RWPE2 (cell line): ENCODE measurements around the gene GAP43.

Experiments used
- ATAC-seq: fragments of 200-7000 bp; cut with Tn5 transposase; 3 replicates; pipeline ENCODE4 v1.9.1; 2021; ENCODE audit warnings: low read depth
- DNase-seq: peaks from one replicate; pipeline ENCODE4 v3.0.0-alpha.2; 2020; ENCODE audit warnings: low spot score
- H3K27ac ChIP-seq: fragments of 450-650 bp; 2 replicates; pipeline ENCODE4 v1.5.1; 2017; ENCODE audit warnings: mild to moderate bottlenecking; ENCODE audit not compliant: poor library complexity, severe bottlenecking
- H3K27me3 ChIP-seq: fragments of 250-450 bp; sonication (Bioruptor Pico); 2 replicates; pipeline ENCODE4 v1.5.1; 2021; ENCODE audit warnings: mild to moderate bottlenecking, moderate library complexity; ENCODE audit not compliant: insufficient read depth, poor library complexity, severe bottlenecking
- H3K36me3 ChIP-seq: fragments of 250-450 bp; sonication (Bioruptor Pico); 2 replicates; pipeline ENCODE4 v1.5.1; 2020; ENCODE audit warnings: low read depth, mild to moderate bottlenecking, moderate library complexity
- H3K4me1 ChIP-seq: fragments of 250-450 bp; sonication (Bioruptor Pico); 2 replicates; pipeline ENCODE4 v1.5.1; 2021; ENCODE audit warnings: mild to moderate bottlenecking, moderate library complexity; ENCODE audit not compliant: insufficient read depth, poor library complexity, severe bottlenecking
- H3K4me3 ChIP-seq: fragments of 250-450 bp; sonication (Bioruptor Pico); 2 replicates; pipeline ENCODE4 v1.5.1; 2021; ENCODE audit warnings: mild to moderate bottlenecking, moderate library complexity; ENCODE audit not compliant: severe bottlenecking
- H3K9me3 ChIP-seq: fragments of 250-450 bp; sonication (Bioruptor Pico); 2 replicates; pipeline ENCODE4 v1.5.1; 2021; ENCODE audit warnings: mild to moderate bottlenecking, moderate library complexity; ENCODE audit not compliant: severe bottlenecking
- TF ChIP-seq, protein P1 (sequence below): fragments of 450-650 bp; IDR thresholded peaks from one replicate; pipeline ENCODE4 v1.5.1; 2017; ENCODE audit warnings: mild to moderate bottlenecking, moderate library complexity; ENCODE audit not compliant: poor library complexity, severe bottlenecking

GAP43 gene

DNA sequence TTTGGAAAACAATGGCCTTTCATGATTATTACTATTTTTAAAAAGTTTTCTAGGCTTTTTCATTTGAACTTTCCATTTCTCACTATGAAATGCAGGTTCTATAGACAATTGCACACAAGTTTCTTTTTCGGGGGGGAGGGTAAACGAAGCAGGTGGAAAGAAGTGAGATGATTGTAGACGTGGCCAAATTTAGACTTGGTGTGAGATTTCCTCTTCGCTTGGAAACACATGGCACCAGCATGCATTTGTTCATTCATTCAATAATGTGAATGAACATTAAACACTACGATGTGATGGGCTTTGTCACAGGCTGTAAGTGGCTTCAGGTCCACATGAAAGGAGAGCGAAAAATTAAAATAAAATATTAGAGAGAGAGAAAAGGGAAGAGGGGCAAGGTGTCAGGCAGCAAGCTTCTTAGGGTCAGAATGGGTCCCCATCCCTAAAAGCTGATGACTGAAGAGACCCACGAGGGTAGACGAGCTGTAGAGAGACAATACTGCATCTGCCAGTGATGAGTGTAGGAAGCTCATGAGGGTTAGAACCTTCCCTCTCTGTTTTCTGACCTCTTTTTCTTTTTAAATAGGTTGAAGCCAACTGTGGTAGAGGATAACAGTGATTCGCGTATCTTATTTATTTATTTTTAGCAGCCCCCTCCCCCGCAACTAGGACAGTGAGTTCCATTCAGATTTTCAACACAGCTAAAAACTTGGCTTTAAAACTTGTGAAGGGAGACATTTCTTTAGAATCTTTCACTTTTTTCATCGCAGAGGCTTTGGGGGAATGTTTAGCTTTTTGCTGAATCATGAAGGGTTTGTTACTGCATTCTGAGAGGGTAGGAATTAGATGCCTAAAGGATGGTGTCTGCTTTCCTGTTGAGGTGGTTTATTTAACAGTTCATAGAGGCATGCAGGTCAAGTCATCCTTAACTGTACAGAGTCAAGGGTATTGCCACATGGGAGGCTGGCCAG, 36.2 kb downstream of the GAP43 start:
- H3K27ac ChIP-seq: peak overlapping the region; percentile 30
- H3K27me3 ChIP-seq: no peaks in the 10 kb centered on the region
- no peaks in the 10 kb centered on the region for H3K9me3 ChIP-seq
- H3K36me3 ChIP-seq: no peaks in the 10 kb centered on the region
- H3K4me3 ChIP-seq: no peak overlapping the region
- TF ChIP-seq, protein P1, sequence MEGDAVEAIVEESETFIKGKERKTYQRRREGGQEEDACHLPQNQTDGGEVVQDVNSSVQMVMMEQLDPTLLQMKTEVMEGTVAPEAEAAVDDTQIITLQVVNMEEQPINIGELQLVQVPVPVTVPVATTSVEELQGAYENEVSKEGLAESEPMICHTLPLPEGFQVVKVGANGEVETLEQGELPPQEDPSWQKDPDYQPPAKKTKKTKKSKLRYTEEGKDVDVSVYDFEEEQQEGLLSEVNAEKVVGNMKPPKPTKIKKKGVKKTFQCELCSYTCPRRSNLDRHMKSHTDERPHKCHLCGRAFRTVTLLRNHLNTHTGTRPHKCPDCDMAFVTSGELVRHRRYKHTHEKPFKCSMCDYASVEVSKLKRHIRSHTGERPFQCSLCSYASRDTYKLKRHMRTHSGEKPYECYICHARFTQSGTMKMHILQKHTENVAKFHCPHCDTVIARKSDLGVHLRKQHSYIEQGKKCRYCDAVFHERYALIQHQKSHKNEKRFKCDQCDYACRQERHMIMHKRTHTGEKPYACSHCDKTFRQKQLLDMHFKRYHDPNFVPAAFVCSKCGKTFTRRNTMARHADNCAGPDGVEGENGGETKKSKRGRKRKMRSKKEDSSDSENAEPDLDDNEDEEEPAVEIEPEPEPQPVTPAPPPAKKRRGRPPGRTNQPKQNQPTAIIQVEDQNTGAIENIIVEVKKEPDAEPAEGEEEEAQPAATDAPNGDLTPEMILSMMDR: no peak
- DNase-seq: no peak
- H3K4me1 ChIP-seq: peaks cover 7% of the 10 kb centered on the region
- no peak for ATAC-seq

DNA sequence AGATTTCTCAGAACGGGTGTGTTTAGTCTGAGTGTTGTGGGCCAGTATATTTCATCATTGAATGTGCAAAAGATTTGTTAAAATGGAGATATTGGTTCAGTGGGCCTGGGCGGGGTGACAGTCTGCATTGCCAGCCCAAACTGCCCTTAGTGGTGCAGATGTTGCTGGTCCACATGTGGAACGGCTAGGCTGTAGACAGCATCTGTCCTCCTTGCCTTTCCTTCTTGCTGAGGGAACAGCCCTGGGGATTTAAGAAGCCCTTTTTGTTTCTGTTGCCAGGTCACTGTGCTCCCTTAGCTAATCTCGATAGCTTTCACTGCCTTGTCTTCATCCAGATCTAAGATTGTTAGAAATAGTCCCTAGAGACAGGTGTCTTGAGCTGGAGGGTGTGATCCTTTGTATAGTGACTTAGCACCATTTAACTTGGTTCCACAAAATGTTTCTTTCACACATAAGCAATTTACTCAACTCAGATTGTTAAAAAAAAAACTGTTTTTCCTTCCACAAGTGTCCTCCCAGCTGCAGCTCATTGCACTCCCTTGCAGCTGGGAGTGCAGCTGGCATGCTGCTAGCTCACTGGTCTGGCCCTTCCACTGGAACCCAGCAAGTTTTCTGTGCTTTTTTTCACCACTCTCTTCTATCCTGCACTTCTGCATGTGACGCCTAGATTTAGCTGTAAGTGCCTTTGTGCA, 37.5 kb downstream of the GAP43 start:
- Histone ChIP-seq H3K27ac (no peak overlapping the region), H3K9me3 (no peaks in the 10 kb centered on the region), H3K4me1 (peaks cover 7% of the 10 kb centered on the region), H3K4me3 (no peak overlapping the region), H3K36me3 (no peaks in the 10 kb centered on the region), H3K27me3 (no peaks in the 10 kb centered on the region)
- DNase-seq (no peak), ATAC-seq (no peak)
- TF ChIP-seq, protein P1: no peak

DNA sequence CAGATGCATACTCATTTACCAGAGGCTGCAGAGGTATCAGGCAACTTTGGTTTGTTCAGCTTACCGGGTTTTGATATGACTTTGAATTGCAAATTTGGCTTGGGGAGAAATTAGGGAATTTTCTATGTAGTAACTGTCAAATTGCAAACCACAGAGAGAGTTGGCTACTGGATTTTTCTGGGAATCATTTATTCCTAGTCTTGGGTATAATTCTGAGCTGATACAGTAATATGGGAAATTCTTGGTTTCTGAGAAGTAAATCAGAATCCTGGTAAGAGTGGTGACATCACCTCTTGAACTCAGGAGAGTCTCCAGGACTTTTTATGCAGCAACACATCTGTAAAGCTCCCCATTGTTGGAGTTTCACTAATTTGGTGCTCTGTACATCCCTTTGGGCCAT, 39.0 kb downstream of the GAP43 start:
- no peak overlapping the region for H3K27ac ChIP-seq
- TF ChIP-seq, protein P1: no peak

DNA sequence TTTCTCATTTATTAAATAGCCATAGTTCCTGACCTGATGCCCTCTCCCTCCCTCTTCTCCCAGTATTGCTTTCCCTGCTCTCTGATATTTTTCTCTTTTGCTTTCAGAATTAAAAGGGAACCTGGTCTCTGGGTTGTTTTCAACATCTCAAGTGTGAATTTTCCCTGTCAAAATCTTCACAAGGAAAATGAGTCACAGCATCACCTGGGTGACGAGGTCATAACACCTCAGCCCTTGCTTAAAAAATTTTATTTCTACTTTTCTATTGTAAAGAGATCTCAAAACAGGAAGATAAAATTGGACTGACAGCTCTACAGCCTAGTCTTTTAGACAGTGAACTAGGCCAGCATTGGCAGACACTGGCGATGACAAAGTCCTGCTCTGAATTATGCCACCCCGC, 40.1 kb downstream of the GAP43 start:
- H3K4me3 ChIP-seq: no peak overlapping the region
- H3K36me3 ChIP-seq: no peaks in the 10 kb centered on the region
- DNase-seq (no peak), ATAC-seq (no peak)
- peaks cover 6% of the 10 kb centered on the region for H3K4me1 ChIP-seq
- TF ChIP-seq, protein P1: no peak
- H3K9me3 ChIP-seq: no peaks in the 10 kb centered on the region
- H3K27ac ChIP-seq: no peak overlapping the region
- H3K27me3 ChIP-seq: no peaks in the 10 kb centered on the region

More for the DNA sequence above, 39.0 kb downstream of the GAP43 start:
- H3K4me1 ChIP-seq: peaks cover 12% of the 10 kb centered on the region
- ATAC-seq (no peak), DNase-seq (no peak)
- H3K4me3 ChIP-seq: no peak overlapping the region
- no peaks in the 10 kb centered on the region for H3K9me3 ChIP-seq
- no peaks in the 10 kb centered on the region for H3K27me3 ChIP-seq
- H3K36me3 ChIP-seq: no peaks in the 10 kb centered on the region
